ENCODE results near the gene DLG2. TPM values are rescaled to one million over a fixed set of nuclear protein-coding genes. Genes with fewer than 3 reads are reported as not detected.
A peak's percentile ranks its signal among the peaks of the same experiment; 100 is the strongest.

DLG2 gene
- total RNA-seq, 1 donor from 2014 or later, result 2.1 TPM

DNA sequence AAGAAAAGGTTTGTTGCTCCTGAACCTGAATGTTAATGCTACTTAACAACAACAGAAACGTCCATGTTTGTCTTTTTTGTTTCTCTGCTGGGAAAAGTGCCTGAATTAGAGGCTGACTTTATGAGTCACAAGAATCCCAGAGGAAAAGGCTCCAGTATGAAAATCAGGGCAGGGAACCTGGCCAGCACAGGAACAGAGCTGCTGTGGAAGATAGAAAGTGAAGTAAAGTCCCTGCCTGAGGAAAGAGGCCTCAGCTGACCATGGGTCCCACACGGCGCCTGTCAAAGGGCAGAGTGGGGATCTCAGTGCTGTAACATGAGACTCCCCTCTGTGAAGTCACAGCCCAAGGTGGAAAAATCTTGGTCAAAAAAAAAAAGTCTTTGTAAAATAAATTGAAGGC lies 1708.7 kb downstream of the DLG2 start:
- H3K27ac Mint-ChIP-seq (ENCODE audit: unreplicated experiment), result no peak overlapping the region
- no peak overlapping the region for H3K4me3 Mint-ChIP-seq
- H3K4me1 Mint-ChIP-seq, result no peaks in the 10 kb centered on the region
- TF ChIP-seq, protein P1, sequence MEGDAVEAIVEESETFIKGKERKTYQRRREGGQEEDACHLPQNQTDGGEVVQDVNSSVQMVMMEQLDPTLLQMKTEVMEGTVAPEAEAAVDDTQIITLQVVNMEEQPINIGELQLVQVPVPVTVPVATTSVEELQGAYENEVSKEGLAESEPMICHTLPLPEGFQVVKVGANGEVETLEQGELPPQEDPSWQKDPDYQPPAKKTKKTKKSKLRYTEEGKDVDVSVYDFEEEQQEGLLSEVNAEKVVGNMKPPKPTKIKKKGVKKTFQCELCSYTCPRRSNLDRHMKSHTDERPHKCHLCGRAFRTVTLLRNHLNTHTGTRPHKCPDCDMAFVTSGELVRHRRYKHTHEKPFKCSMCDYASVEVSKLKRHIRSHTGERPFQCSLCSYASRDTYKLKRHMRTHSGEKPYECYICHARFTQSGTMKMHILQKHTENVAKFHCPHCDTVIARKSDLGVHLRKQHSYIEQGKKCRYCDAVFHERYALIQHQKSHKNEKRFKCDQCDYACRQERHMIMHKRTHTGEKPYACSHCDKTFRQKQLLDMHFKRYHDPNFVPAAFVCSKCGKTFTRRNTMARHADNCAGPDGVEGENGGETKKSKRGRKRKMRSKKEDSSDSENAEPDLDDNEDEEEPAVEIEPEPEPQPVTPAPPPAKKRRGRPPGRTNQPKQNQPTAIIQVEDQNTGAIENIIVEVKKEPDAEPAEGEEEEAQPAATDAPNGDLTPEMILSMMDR (conservative IDR thresholded peaks at IDR 0.05), result no peak
- H3K27me3 Mint-ChIP-seq (ENCODE audit: low read depth), result no peaks in the 10 kb centered on the region
- no peak for DNase-seq (ENCODE audit: low read depth, low spot score)
- H3K9me3 Mint-ChIP-seq, result no peaks in the 10 kb centered on the region
- no peaks in the 10 kb centered on the region for H3K36me3 Mint-ChIP-seq (ENCODE audit: low read depth)

DNA sequence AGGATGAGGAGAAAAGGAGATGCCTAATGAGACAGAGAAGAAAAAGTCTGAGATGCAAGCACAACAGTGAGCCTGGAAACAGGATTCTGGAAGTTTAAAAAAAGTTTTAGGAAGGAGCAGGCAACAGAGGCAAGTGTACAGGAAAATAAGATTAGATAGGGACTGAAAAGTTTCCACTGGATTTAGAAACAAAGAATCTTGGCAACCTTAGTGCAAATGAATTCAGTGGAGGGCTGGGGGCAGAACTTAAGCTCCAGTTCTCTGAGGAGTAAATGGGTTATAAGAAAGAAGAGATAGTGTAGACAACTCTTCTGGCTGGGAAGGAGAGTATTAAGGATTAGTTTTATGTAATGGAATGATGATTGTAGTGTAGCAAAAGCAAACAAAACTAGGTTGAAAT lies 1712.1 kb downstream of the DLG2 start:
- H3K27me3 Mint-ChIP-seq (ENCODE audit: low read depth), result no peaks in the 10 kb centered on the region
- H3K4me1 Mint-ChIP-seq, result no peaks in the 10 kb centered on the region
- no peaks in the 10 kb centered on the region for H3K36me3 Mint-ChIP-seq (ENCODE audit: low read depth)
- no peak for DNase-seq (ENCODE audit: low read depth, low spot score)
- no peak overlapping the region for H3K27ac Mint-ChIP-seq (ENCODE audit: unreplicated experiment)
- H3K4me3 Mint-ChIP-seq, result no peak overlapping the region
- TF ChIP-seq, protein P1 (conservative IDR thresholded peaks at IDR 0.05), result no peak
- H3K9me3 Mint-ChIP-seq, result no peaks in the 10 kb centered on the region

DNA sequence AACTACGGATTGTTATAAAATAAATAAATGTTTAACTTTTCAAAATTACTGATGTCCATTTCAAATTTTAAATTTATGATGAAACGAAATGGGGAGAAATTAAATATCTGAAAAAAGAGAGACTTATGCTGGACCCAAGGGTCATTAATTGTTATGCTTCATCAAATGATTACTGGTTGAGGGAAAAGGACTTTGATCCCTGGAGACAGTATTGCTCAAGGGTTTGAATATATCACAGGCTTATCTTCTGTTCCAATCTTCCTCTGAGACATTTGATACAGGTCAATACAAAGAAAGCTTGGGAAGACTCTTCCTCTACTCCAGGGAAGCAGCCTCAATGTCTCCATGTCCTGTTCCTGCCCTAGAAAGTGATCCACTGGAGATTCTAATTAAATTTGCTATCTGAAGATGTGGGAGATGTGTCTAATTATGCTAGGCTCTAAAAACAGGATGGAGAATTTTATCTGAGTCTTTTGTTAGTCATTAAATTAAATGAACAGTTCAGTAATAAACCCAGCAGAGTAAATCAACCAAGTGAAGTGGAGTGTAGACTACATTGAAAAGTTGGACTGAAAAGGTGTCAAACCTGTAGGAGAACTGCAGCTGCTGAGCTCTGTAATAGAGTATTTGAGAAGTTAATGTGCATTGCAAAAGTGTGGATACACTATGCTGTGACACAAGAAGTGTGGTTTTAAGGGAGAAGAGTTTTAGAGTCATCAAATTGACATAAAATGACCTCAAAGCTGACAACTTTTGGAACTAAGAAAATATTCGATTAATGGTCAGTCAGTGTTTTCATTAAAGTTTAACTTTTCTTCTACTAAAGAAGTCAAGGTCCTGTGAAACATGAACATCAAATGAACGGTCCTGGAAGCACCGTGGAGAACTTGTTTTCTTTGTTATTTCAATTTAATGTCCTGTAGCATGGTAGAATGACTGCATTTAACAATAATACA lies 1717.3 kb downstream of the DLG2 start:
- H3K4me1 Mint-ChIP-seq, result no peaks in the 10 kb centered on the region
- H3K27me3 Mint-ChIP-seq (ENCODE audit: low read depth), result no peaks in the 10 kb centered on the region
- no peaks in the 10 kb centered on the region for H3K9me3 Mint-ChIP-seq
- DNase-seq (ENCODE audit: low read depth, low spot score), result no peak
- TF ChIP-seq, protein P1 (conservative IDR thresholded peaks at IDR 0.05), result no peak
- no peaks in the 10 kb centered on the region for H3K36me3 Mint-ChIP-seq (ENCODE audit: low read depth)
- H3K4me3 Mint-ChIP-seq, result no peak overlapping the region
- no peak overlapping the region for H3K27ac Mint-ChIP-seq (ENCODE audit: unreplicated experiment)

DNA sequence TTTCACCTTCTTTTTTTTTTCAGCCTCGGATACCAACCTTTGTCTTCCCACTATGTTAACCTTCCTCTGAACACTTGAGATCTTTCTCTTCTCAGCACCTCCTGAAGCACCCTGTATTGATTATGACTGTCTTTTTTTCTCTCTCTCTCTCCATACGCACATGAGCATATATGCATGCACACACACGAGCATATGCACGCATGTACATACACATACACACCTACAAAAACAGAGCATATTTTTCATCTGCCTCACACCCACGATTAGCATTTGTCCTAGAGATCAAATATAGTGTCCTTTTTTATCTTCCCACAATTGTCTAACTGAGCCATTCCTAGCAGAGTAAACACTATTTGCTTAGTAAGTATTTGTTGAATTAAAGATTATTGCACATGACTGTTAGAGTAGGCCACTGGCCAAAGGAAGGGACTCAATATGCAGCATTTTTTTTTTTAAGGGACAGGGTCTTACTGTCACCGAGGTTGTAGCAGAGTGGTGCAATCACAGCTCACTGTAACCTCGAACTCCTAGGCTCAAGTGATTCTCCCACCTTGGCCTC lies 1718.8 kb downstream of the DLG2 start:
- Mint-ChIP-seq H3K4me1 (no peaks in the 10 kb centered on the region), H3K27ac (ENCODE audit: unreplicated experiment) (no peak overlapping the region), H3K36me3 (ENCODE audit: low read depth) (no peaks in the 10 kb centered on the region), H3K9me3 (no peaks in the 10 kb centered on the region), H3K4me3 (no peak overlapping the region), H3K27me3 (ENCODE audit: low read depth) (no peaks in the 10 kb centered on the region)
- TF ChIP-seq, protein P1 (conservative IDR thresholded peaks at IDR 0.05), result no peak
- DNase-seq (ENCODE audit: low read depth, low spot score), result no peak

DNA sequence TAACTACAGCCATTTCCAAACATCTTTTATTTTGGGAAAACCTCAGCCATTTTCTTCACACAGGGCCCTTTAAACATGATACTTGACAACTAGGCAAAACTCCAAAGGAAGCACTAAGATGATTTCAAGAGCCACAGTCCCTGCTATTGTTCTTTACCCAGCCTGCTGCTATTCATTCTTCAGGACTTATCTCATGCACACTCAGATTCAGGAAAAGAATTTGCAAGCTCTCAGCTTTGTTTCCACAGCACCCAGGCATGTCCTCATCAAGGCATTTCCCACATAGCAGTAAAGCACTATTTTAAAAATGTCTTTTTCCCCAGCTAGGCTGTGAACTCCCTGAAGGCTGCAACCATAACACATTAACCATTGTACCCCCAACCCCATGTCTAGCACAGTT lies 1731.6 kb downstream of the DLG2 start:
- TF ChIP-seq, protein P1 (conservative IDR thresholded peaks at IDR 0.05), result no peak
- Mint-ChIP-seq H3K36me3 (ENCODE audit: low read depth) (no peaks in the 10 kb centered on the region), H3K27me3 (ENCODE audit: low read depth) (no peaks in the 10 kb centered on the region), H3K27ac (ENCODE audit: unreplicated experiment) (peak overlapping the region; percentile 58), H3K4me3 (no peak overlapping the region), H3K9me3 (peaks cover 4% of the 10 kb centered on the region), H3K4me1 (peaks cover 18% of the 10 kb centered on the region)
- DNase-seq (ENCODE audit: low read depth, low spot score), result no peak
